Testis (tissue), 3 donors: ENCODE data around the gene SPATA46. TPM values are rescaled to one million over a fixed set of nuclear protein-coding genes. Genes with fewer than 3 reads are reported as not detected.

ENCODE experiments used
- DNase-seq: peaks from one replicate; pipeline ENCODE4 v3.0.0-alpha.2; 2019
- H3K27ac ChIP-seq, 2 donors: fragments of 200-600 bp; sonication (generic); one replicate each; pipeline ENCODE4 v1.5.1; 2019
- H3K27me3 ChIP-seq: fragments of 200-600 bp; sonication (generic); one replicate; pipeline ENCODE4 v1.5.1; 2019
- H3K36me3 ChIP-seq: fragments of 200-600 bp; sonication (generic); one replicate; pipeline ENCODE4 v1.5.1; 2017; ENCODE audit warnings: low read depth; ENCODE audit errors: missing control alignments
- H3K4me1 ChIP-seq: fragments of 200-600 bp; sonication (generic); one replicate; pipeline ENCODE4 v1.5.1; 2019
- H3K4me3 ChIP-seq, 2 donors: fragments of 200-600 bp; sonication (generic); one replicate each; pipeline ENCODE4 v1.5.1; 2017 to 2019
- H3K9me3 ChIP-seq: fragments of 200-600 bp; sonication (generic); one replicate; pipeline ENCODE4 v1.5.1; 2017
- CTCF ChIP-seq, 3 experiments: fragments of 450-650 bp in 2 of 3; fragments of 200-600 bp in 1 of 3; sonication (generic) in 1 of 3; IDR thresholded peaks; one replicate each; pipeline ENCODE4 v1.5.1; 2016 to 2019; ENCODE audit warnings: antibody characterized with exemption in 3 of 3, mild to moderate bottlenecking in 2 of 3, moderate library complexity in 1 of 3
- POLR2A ChIP-seq: fragments of 450-650 bp; IDR thresholded peaks from one replicate; pipeline ENCODE4 v1.6.1; 2017; ENCODE audit warnings: antibody characterized with exemption, mild to moderate bottlenecking, moderate library complexity
- WGBS, 2 donors: methylation state at CpG; one replicate each; pipeline ENCODE4 v1.1.5; 2018; 5-methylcytosine and 5-hydroxymethylcytosine counted together
- intact Hi-C: fragments of 100-400 bp; cut with DNase I; formaldehyde crosslinking; loops from one replicate; pipeline ENCODE4 v1.15.1; 2023; ENCODE audit warnings: low total_unique reads
- polyA plus RNA-seq: library from polyadenylated mRNA; stranded (reverse); fragments of 350-450 nt; fragmentation: Illumina TruSeq; extraction: RNeasy Lipid Tissue Mini Kit (QIAGEN cat#74804); gene quantifications from one replicate; pipeline ENCODE4 v1.2.3, GENCODE V29; 2014; ENCODE audit warnings: low read depth, low replicate concordance; ENCODE audit not compliant: insufficient read depth
- total RNA-seq, 2 donors: library from RNA; depleted of rRNA; stranded (reverse); fragments of >200 nt; gene quantifications; one replicate each; pipeline ENCODE4 v1.2.3, GENCODE V29; 2016

Gene SPATA46
- total and polyA plus RNA-seq, 3 donors from 2014 or later: 12.7 to 72.9 (median 20.0) TPM

- Histone ChIP-seq H3K4me3 (no peak overlapping the region), H3K9me3 (no peaks in the 10 kb centered on the region), H3K36me3 (no peaks in the 10 kb centered on the region), H3K27me3 (no peaks in the 10 kb centered on the region), H3K27ac (no peak overlapping the region), H3K4me1 (peaks cover 11% of the 10 kb centered on the region)
- intact Hi-C loops: no loop called here
- no peak for TF ChIP-seq POLR2A
- TF ChIP-seq CTCF (IDR thresholded peaks at IDR 0.05): no peak
- WGBS, 2 donors: 80 to 89% methylated on average over 3 of the region's 3 CpGs
- no peak for DNase-seq
Observed at GRCh38 chr1:162385280-162385623, 8.6 kb upstream of the SPATA46 start.

- Histone ChIP-seq H3K9me3 (no peaks in the 10 kb centered on the region), H3K4me1 (peaks cover 11% of the 10 kb centered on the region), H3K36me3 (no peaks in the 10 kb centered on the region), H3K4me3 (no peak overlapping the region), H3K27me3 (no peaks in the 10 kb centered on the region), H3K27ac (no peak overlapping the region)
- no peak for DNase-seq
- WGBS, 2 donors: 88 to 96% methylated on average over 10 of the region's 10 CpGs
- TF ChIP-seq POLR2A (no peak), CTCF (IDR thresholded peaks at IDR 0.05) (no peak)
- intact Hi-C loops: no loop called here
Observed at GRCh38 chr1:162384601-162385279, 8.1 kb upstream of the SPATA46 start.

DNA sequence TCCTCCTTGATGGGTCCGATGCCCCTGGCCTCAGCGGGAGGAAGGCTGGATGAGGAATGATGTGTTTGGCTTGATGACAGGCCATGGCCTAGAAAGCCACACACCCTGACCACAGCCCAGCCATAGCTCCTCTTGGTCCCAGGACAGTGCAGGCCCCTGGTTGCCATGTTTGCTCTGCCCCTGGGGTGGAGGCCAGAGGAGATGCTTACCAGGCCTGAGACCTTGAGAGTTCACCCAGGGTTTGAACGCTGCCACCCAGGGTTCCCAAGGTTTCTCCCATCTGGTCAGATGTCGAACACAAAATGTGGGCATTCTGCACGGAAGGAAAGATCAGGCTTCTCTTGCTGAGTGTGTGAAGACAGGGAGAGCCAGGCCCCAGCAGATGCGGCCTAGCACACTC lies 7.5 kb upstream of the SPATA46 start:
- H3K36me3 ChIP-seq: no peaks in the 10 kb centered on the region
- H3K9me3 ChIP-seq: no peaks in the 10 kb centered on the region
- no peak for DNase-seq
- H3K27me3 ChIP-seq: no peaks in the 10 kb centered on the region
- H3K4me1 ChIP-seq: peaks cover 4% of the 10 kb centered on the region
- H3K4me3 ChIP-seq: no peak overlapping the region
- H3K27ac ChIP-seq: no peak overlapping the region
- no peak for TF ChIP-seq POLR2A
- no peak for TF ChIP-seq CTCF (IDR thresholded peaks at IDR 0.05)
- intact Hi-C loops: no loop called here
- WGBS, 2 donors: 87 to 98% methylated on average over 5 to 6 of the region's 6 CpGs

GRCh38 chr1:162383516-162383915 lies 6.9 kb upstream of the SPATA46 start:
- WGBS, 2 donors: 85 to 94% methylated on average over 7 to 8 of the region's 8 CpGs
- Histone ChIP-seq H3K4me1 (no peaks in the 10 kb centered on the region), H3K27me3 (no peaks in the 10 kb centered on the region), H3K4me3 (no peak overlapping the region), H3K27ac (no peak overlapping the region), H3K36me3 (no peaks in the 10 kb centered on the region), H3K9me3 (no peaks in the 10 kb centered on the region)
- TF ChIP-seq CTCF (IDR thresholded peaks at IDR 0.05) (no peak), POLR2A (no peak)
- intact Hi-C loops: no loop called here
- DNase-seq: no peak

- DNase-seq: no peak
- Histone ChIP-seq H3K27ac (no peak overlapping the region), H3K9me3 (no peaks in the 10 kb centered on the region), H3K27me3 (no peaks in the 10 kb centered on the region), H3K4me3 (no peak overlapping the region), H3K4me1 (no peaks in the 10 kb centered on the region), H3K36me3 (no peaks in the 10 kb centered on the region)
- intact Hi-C loops: no loop called here
- 96 to 97% methylated on average over 4 to 6 of the region's 6 CpGs for WGBS, 2 donors
- TF ChIP-seq CTCF (IDR thresholded peaks at IDR 0.05) (no peak), POLR2A (no peak)
Observed at GRCh38 chr1:162383091-162383490, 6.4 kb upstream of the SPATA46 start.
